NCI-H2171 (cell line): ENCODE results near the gene PMIS2.
"Not testable (repeated sequence)": the region's sequence is repeated elsewhere in the genome, so short reads cannot be mapped to it uniquely, and the experiment has no call there.

Experiments used
- DNase-seq: peaks from one replicate; lab custom pipeline; 2025; lab: John Stamatoyannopoulos, UW

Gene PMIS2

GRCh38 chr19:35592226-35592625 is 6.3 kb downstream of the PMIS2 start:
- no peak for DNase-seq

DNA sequence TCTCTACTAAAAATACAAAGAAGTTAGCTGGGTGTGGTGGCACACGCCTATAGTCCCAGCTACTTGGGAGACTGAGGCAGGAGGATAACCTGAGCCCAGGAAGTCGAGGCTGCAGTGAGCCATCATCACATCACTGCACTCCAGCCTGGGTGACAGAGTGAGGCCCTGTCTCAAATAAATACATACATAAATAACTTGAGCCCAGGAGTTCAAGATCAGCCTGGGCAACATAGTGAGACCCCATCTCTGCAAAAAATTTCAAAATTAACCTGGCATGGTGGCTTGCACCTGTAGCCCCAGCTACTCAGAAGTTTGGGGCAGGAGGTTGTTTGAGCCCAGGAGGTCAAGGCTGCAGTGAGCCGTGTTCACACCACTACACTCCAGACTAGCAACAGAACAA is 9.1 kb downstream of the PMIS2 start:
- not testable (repeated sequence) for DNase-seq

DNA sequence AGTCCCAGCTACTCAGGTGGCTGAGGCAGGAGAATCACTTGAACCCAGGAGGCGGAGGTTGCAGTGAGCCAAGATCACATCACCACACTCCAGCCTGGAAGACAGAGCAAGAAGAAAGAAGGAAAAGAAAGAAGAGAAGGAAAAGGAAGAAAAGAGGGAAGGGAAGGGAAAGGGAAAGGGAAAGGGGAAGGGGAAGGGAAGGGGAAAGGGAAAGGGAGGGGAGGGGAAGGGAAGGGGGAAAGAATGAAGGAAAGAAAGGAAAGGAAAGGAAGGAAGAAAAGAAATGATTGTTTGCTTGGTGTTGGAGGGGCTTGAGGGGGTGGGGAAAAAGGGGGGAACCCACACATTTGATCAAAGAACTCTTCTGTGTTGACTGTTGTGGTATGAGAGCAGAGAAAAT is 10.0 kb downstream of the PMIS2 start:
- no peak for DNase-seq

DNA sequence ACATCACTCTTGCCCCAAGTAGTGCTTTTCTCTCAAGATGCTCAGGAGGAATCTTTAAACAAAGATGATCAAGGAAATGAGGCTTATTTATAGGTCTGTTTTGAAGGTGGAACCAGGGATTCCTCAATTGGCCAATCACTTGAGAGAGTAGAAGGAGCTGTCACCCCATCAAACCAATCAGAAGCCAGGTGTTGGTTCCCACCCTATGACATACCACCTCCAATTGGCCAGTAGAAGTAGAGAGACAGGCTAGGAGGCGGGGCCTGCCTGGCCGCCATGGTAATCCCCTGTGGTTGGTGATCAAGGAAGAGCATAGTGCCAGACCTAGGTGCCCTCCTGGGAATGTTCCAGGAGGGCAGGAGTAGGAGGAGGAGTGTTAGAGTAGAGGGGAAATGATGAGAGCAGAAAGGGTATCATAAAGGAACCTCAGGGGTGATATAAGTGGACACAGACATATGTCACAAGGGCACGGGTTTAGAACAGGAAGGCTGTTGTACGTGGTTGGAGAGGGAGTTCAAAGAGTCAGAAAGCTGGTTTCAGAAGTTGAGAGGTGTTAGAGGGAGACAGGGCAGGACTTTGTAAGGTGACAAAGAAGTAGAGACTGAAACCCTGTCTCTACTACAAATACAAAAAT is 10.5 kb downstream of the PMIS2 start:
- DNase-seq = no peak

- DNase-seq = no peak
Measured at GRCh38 chr19:35601971-35602370, 16.0 kb downstream of the PMIS2 start.

DNA sequence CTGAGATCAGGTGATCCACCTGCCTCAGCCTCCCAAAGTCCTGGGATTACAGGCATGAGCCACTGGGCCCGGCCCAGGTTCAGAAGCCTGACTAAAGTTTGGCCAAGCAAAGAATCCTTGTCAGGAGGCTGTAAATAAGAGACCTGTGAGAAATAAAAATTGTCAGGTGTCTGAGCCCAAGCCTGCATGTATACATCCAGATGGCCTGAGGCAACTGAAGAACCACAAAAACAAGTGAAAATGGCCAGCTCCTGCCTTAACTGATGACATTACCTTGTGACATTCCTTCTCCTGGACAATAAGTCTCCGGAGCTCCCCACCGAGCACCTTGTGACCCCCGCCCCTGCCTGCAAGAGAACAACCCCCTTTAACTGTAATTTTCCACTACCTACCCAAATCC is 18.5 kb downstream of the PMIS2 start:
- DNase-seq = not testable (repeated sequence)

GRCh38 chr19:35607170-35607569 is 21.2 kb downstream of the PMIS2 start:
- not testable (repeated sequence) for DNase-seq

DNA sequence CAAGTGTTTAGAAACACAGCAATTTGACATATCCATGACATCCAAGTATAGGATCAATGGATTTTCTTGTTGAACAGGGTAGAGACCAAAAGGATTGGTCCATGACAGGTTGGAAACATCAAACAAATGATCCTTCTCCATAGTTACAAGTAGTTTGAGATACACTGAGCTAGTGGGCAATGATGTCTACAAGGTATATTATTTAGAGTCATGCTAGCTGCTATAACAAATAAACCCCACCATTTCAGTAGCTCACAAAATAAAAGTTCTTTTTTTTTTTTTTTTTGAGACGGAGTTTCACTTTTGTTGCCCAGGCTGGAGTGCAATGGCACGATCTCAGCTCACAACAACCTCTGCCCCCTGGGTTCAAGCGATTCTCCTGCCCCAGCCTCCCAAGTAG is 21.7 kb downstream of the PMIS2 start:
- no peak for DNase-seq

DNA sequence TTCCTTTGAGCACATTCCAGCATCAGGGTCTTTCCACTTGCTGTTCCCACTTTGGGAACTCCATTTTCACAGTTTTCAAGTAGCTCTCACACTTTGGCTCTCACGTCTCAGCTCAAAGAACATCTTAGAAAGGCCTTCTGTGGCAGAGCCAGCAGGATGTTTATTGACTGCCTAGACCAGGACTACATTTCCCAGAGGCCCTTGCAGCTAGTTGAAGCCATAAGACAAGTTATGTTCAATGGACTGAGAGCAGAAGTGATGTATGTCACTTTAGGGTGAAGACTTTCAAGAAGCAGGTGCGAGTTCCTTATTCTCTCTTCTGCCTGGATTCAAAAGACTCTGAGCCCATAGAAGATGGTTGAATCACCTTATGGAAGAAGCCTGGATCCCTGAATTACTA is 22.3 kb downstream of the PMIS2 start:
- no peak for DNase-seq

DNA sequence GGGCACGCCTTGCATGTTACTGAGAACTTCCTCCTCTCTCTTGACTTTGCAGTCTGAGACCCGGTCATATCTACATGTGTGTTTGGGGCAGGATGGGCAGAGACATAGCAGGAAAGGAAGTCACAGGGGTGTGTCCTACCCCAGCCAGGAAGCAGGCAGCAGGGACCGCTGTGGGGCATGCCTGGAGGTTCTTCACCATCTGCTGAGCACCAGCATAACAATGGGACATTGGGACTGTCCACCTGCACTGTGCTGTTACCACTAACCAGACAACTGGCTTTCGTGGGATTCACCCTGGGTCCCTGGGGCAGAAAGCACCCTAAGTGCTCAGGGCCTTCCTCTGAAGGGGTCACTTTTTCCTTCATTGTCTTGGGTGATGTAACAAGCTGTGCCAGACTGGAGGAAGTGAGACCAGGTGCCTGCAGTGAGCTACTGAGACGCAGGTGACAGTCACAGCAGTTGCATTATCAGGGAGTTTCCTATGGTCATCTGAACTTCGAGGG is 23.9 kb downstream of the PMIS2 start:
- DNase-seq = no peak

DNA sequence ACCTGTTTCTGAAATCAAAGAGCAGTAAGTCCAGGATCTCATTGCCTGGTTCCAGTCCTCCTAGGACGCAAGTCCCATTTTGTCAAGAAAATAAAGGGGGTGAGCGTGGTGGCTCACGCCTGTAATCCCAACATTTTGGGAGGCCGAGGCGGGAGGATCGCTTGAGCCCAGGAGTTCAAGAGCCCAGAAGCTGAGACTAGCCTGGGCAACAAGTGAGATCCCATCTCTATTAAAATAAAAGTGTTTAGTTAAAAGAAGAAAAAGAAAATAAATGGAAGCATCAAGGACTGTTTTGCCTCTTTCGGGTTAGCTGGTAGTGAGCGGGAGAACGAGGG is 26.2 kb downstream of the PMIS2 start:
- DNase-seq = no peak

DNA sequence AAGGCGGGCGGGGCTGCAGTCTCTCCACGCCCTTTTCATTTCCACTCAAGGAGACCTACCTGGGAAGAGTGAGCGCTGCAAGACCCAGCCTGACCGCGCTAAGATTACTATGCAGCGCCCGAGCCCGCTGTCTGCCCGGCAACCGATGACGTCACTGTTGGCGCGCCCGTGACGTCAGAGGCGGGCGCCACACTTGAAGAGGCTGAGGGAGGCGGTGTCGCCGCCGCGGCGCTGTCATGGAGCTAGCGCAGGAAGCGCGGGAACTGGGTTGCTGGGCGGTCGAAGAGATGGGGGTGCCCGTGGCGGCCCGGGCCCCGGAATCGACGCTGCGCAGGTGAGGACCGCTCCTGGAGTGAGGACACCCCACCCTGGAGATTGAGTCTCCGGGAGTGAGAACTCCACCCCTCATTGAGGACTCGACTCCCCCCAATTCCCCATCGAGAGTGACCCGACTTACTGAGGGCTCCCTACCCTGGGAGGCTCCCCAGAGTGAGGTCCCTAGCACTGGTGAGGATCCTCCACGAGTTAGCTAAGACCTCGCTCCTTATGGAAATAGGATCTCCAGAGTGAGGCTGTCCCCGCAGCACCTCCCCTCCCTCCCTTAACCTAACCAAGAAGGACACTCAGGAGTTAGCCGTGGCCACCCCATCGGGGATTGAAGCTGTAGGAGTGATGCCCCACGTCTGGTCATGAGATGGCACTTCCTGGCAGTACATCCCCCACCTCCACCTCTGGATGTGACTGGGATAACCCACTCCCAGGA is 26.8 kb downstream of the PMIS2 start, which contains the start of gene HAUS5:
HAUS5 (plus strand) TSS at position 177 of the 763 bp plus-strand sequence; CDS start at position 237, 60 bp downstream.
- peak; percentile 89 for DNase-seq

DNA sequence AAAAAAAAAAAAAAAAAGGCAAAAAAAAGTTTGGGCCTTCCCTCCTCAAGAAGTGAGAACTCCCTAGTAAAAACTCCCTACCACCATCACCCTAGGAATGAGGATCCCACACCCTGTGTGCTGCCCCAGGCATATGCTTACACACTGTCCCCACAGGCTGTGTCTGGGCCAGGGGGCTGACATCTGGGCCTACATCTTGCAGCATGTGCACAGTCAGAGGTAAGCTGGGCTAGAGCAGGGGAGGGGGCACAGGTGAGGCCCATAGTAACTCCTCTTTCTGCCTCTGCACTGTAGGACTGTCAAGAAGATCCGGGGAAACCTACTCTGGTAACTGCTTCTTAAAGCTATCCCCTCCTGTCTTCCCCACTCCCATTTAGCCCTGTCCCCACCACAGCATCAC is 27.6 kb downstream of the PMIS2 start:
- DNase-seq = no peak

- DNase-seq = no peak
Measured at GRCh38 chr19:35615036-35615435, 29.1 kb downstream of the PMIS2 start.

- no peak for DNase-seq
Measured at GRCh38 chr19:35618857-35619256, 32.9 kb downstream of the PMIS2 start.

DNA sequence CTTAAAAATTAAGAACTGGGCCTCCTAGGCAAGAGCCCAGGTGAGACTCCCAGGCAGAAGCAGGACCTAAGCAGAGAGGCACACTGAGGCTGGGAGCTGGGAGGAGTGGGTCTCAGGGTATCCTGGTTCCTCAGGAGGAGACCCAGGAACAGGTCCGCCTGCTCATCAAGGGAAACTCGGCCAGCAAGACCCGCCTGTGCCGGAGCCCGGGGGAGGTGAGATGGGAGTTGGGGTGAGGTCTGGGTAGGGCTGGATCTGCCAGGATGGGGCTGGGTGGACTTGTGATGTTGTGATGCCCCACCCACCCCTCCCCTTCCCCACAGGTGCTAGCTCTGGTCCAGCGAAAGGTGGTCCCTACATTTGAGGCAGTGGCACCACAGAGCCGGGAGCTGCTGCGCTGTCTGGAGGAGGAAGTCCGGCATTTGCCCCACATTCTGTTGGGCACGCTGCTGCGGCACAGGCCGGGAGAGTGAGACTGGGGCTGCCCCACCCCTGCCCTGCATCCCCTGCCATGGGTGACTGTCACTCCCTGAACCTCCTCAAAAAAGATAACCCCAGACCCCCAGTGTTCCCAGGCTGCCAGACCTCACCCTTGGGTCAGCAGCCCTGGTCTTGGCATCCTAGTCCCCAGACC is 33.4 kb downstream of the PMIS2 start:
- no peak for DNase-seq

DNA sequence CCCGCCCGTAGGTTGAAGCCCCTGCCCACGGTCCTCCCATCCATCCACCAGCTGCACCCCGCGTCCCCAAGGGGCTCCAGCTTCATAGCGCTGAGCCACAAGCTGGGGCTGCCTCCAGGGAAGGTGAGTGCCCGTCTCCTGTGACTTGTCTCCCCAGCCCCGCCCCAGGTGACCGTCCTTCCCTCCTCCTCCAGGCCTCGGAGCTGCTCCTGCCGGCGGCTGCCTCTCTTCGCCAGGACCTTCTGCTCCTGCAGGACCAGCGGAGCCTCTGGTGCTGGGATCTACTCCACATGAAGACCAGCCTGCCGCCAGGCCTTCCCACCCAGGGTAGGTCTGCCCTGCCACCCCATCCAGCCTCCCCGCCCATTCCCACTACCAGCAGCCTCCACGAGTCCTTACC is 34.0 kb downstream of the PMIS2 start:
- DNase-seq = no peak

GRCh38 chr19:35621708-35622107 is 35.7 kb downstream of the PMIS2 start:
- no peak for DNase-seq

- DNase-seq = no peak
Measured at GRCh38 chr19:35622750-35623149, 36.8 kb downstream of the PMIS2 start.

GRCh38 chr19:35623327-35624010 is 37.5 kb downstream of the PMIS2 start:
- DNase-seq = no peak

DNA sequence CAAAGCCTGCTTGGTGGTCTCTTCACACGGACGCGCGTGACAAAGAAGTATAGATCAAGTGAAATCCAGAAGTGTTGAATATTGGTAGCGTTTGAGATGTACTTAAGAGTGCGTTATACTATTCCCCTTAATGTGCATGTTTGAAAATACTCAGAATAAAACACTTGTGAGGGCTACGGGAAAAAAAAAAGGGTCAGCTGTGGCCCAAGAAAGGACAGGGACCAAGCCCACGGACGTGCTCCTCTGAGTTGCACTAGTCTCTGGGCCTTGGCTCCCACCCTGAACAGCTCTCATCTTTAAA is 42.2 kb downstream of the PMIS2 start:
- DNase-seq = no peak

DNA sequence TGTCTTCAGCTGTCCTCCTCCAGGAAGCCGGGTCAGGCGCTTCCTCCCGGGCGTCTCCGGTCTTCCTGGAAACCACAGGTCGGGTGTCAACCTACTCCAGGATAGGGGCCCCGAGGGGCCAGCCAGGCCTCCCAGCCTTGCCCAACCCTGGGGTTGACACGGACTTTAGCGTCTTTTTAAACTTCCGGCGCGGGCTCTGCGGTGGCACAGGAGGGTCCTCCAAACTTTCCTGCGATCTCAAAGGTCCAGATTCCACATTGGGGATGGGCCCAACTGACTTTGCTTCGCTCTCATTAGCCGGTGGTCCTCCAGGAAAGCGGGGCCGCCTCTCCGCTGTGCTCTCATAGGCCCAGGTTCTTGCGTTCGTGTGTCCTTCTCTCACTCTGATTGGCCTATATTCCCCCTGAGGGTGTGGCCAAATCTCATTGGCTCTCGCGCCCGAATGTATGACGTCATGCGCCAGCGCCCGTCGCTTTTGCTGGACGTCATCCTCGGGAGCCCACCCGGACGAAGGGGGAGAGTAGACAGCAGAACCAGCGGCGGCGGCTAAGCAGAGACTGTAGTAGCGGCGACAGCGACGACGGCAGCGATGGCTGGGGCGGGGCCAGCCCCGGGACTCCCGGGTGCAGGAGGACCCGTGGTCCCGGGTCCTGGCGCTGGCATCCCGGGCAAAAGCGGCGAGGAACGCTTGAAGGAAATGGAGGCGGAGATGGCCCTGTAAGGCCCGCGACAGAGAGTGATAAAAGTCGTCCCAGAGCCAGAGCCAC is 42.8 kb downstream of the PMIS2 start, which contains the start of gene RBM42:
RBM42 (plus strand) TSS at position 472 of the 767 bp plus-strand sequence; CDS start at position 590, 118 bp downstream.
- DNase-seq = peak; percentile 96
